Effector memory CD4-positive, alpha-beta T cell (primary cell): ENCODE measurements around the gene CEACAM6.
"Not testable (repeated sequence)": the region's sequence is repeated elsewhere in the genome, so short reads cannot be mapped to it uniquely, and the experiment has no call there.

Experiments used
- DNase-seq, 3 donors: peaks; one replicate each; pipeline ENCODE4 v3.0.0-alpha.2; 2020
- H3K27ac ChIP-seq: 2 replicates; pipeline ENCODE4 v1.7.0; 2013; ENCODE audit warnings: mild to moderate bottlenecking, low read length, moderate library complexity; ENCODE audit not compliant: insufficient read depth, poor library complexity, severe bottlenecking
- H3K27me3 ChIP-seq: replicated peaks from 2 replicates; pipeline ENCODE4 v1.7.0; 2013; ENCODE audit warnings: mild to moderate bottlenecking, low read length; ENCODE audit not compliant: insufficient read depth, control insufficient read depth, poor library complexity, severe bottlenecking
- H3K36me3 ChIP-seq: 2 replicates; pipeline ENCODE4 v1.7.0; 2013; ENCODE audit warnings: mild to moderate bottlenecking, low read length, moderate library complexity; ENCODE audit not compliant: control insufficient read depth, insufficient read depth
- H3K4me1 ChIP-seq: 2 replicates; pipeline ENCODE4 v1.7.0; 2013; ENCODE audit warnings: low read length, mild to moderate bottlenecking; ENCODE audit not compliant: control insufficient read depth, insufficient read depth, poor library complexity, severe bottlenecking
- H3K4me3 ChIP-seq: 2 replicates; pipeline ENCODE4 v1.7.0; 2013; ENCODE audit warnings: low read length, low read depth, mild to moderate bottlenecking; ENCODE audit not compliant: insufficient read depth, poor library complexity, severe bottlenecking
- H3K9me3 ChIP-seq: 2 replicates; pipeline ENCODE4 v1.7.0; 2013; ENCODE audit warnings: mild to moderate bottlenecking, low read length, moderate library complexity; ENCODE audit not compliant: control insufficient read depth

Gene CEACAM6

DNA sequence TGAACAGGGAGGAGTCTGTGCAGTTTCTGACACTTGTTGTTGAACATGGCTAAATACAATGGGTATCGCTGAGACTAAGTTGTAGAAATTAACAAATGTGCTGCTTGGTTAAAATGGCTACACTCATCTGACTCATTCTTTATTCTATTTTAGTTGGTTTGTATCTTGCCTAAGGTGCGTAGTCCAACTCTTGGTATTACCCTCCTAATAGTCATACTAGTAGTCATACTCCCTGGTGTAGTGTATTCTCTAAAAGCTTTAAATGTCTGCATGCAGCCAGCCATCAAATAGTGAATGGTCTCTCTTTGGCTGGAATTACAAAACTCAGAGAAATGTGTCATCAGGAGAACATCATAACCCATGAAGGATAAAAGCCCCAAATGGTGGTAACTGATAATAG lies 16.1 kb downstream of the CEACAM6 start:
- no peaks in the 10 kb centered on the region for H3K9me3 ChIP-seq
- DNase-seq: no peak
- peaks cover 23% of the 10 kb centered on the region for H3K4me1 ChIP-seq
- H3K27ac ChIP-seq: no peak overlapping the region
- H3K4me3 ChIP-seq: no peak overlapping the region
- no peaks in the 10 kb centered on the region for H3K36me3 ChIP-seq
- H3K27me3 ChIP-seq: peaks cover 2% of the 10 kb centered on the region

DNA sequence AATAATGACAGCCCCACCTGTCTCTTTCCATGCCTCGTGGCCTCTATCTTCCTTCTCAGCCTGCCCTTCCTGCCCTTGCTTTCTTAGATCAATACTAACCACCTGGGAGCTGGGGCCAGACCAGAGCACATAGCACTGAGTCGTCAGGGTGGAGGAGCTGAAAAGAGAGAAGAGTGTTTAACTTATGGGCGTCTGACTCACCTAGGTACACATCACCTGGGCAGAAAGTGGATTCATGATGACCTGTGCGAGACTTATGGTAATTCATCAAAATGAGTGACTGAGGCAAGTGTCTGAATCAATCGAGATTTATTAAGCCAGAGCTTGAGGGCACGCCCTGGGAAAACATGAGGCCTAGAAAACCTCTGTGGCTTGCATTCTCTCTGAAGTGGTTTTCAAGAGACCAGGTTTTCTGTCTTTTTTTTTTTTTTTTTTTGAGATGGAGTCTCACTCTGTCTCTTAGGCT lies 19.2 kb downstream of the CEACAM6 start:
- H3K27ac ChIP-seq: no peak overlapping the region
- H3K9me3 ChIP-seq: no peaks in the 10 kb centered on the region
- peak; percentile 29 to 40 (median 36) for DNase-seq
- H3K27me3 ChIP-seq: peaks cover 5% of the 10 kb centered on the region
- H3K36me3 ChIP-seq: no peaks in the 10 kb centered on the region
- H3K4me3 ChIP-seq: peak overlapping the region; percentile 23
- peaks cover 23% of the 10 kb centered on the region for H3K4me1 ChIP-seq

DNA sequence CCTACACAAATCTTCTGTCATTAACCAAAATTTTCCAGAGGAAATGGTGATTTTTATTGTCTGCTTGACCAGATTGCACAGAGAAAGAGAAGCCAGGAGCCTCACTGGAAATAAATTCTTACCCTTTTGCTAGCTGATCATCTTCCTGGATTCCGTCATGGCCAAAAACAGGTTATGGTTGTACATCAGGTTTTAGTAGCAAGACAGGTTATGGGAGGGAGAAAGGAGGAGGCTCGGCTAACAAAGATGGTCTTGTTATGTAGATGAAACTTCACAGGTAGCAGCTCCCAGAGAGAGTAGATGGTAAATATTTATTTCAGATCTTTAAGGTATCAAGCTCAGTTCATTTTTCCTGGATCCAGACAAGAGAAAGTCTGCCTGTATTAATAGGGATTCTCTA lies 21.4 kb downstream of the CEACAM6 start:
- peaks cover 23% of the 10 kb centered on the region for H3K4me1 ChIP-seq
- no peaks in the 10 kb centered on the region for H3K36me3 ChIP-seq
- H3K4me3 ChIP-seq: no peak overlapping the region
- peaks cover 5% of the 10 kb centered on the region for H3K27me3 ChIP-seq
- DNase-seq: no peak
- no peaks in the 10 kb centered on the region for H3K9me3 ChIP-seq
- H3K27ac ChIP-seq: no peak overlapping the region

DNA sequence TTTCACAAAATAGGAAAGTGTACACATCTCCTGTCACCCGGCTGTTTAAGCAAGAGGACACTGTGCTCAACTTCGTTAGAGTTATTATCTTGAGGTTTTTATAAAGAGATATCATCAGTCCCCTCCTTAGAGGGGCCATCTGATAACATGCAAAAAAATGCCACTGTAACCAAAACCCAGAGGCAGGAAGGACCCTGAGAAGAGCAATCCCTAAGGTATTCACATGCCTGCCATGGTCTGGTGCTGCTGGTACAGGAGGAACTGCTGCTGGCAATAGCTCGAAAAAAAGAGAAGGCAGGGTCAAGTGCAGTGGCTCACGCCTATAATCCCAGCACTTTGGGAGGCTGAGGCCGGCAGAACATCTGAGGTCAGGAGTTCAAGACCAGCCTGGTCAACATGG lies 28.3 kb downstream of the CEACAM6 start:
- Histone ChIP-seq H3K27ac (no peak overlapping the region), H3K9me3 (no peaks in the 10 kb centered on the region), H3K27me3 (peaks cover 10% of the 10 kb centered on the region), H3K36me3 (no peaks in the 10 kb centered on the region), H3K4me1 (no peaks in the 10 kb centered on the region), H3K4me3 (no peak overlapping the region)
- DNase-seq: no peak

DNA sequence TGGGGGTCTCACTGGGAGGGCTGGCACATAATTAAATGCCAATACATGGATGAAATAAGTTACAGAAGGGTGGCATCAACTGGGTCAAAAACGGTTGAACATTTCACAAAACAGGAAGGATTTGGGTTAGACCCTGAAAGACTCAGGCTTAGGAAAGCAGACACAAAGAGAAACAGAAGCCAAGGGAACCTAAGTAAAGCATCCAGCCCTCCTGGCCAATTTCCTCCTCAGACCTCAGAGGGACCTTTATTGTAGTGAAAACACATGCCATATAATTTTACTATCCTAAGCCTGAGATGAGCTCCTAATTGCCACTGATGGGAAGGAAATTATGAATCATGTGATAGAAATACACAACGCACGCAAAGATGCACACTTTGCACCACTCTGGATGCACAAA lies 29.0 kb downstream of the CEACAM6 start:
- no peaks in the 10 kb centered on the region for H3K4me1 ChIP-seq
- H3K4me3 ChIP-seq: no peak overlapping the region
- H3K27ac ChIP-seq: no peak overlapping the region
- no peak for DNase-seq
- H3K27me3 ChIP-seq: peaks cover 10% of the 10 kb centered on the region
- no peaks in the 10 kb centered on the region for H3K9me3 ChIP-seq
- H3K36me3 ChIP-seq: no peaks in the 10 kb centered on the region

DNA sequence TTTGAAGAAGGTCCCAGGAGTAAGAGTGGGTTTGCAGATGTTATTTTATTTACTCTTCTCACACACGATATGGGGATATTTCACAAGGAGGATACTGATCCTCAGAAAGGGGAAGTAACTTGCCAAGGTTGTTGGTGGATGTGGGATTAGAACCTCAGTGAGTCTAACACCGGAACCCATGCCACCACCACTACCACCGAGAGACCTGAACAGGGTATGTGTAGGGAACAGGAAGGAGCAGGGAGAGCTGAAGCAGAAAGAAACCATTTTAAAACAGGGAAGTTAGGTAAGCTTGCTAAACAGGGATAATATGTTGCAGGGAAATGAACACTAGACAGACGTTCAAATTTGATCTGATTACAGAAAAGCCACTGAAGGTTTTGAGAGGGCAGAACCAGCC lies 29.4 kb downstream of the CEACAM6 start:
- no peaks in the 10 kb centered on the region for H3K36me3 ChIP-seq
- H3K9me3 ChIP-seq: no peaks in the 10 kb centered on the region
- no peaks in the 10 kb centered on the region for H3K4me1 ChIP-seq
- H3K27me3 ChIP-seq: peaks cover 10% of the 10 kb centered on the region
- no peak overlapping the region for H3K27ac ChIP-seq
- no peak overlapping the region for H3K4me3 ChIP-seq
- no peak for DNase-seq

DNA sequence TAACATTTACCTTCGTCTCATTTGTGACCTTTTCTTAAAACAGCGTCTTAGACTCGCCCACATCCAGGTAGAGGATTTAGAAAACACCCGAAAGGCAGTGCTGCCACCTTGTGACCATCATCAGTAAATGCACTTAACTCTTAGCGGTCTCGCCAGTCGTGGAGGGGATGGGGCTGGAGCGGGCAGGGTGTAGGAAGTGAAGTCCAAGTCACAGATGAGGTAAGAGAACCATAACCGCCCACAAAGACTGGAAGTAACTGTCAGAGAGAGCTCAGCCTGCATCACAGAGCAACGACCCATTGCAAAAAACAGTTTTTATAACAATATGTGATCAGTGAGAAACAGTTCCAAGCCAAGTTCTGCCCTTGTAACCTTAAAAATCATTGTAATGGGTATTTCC lies 30.3 kb downstream of the CEACAM6 start:
- Histone ChIP-seq H3K4me3 (no peak overlapping the region), H3K27ac (no peak overlapping the region), H3K4me1 (no peaks in the 10 kb centered on the region), H3K36me3 (no peaks in the 10 kb centered on the region), H3K27me3 (peaks cover 10% of the 10 kb centered on the region), H3K9me3 (no peaks in the 10 kb centered on the region)
- peak; percentile 37 to 58 (median 48) for DNase-seq

DNA sequence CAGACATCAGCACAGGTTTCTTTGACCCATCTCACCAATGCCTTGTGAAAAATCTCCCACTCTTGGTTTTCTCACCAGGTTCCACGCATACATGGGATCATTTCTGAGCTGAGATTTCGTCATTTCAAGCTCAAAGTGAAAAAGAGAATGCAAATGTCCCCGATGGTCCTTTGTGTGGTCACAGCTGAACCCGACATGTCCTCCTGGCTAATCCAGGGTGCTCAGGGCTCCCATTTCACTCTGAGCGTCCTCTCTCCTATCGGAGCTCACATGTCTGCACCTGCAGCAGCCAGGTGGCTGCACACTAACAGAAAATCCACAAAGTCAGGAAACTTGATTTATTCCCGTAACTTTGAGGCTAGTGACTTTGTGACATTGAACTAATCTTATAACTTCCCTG lies 31.7 kb downstream of the CEACAM6 start:
- no peaks in the 10 kb centered on the region for H3K4me1 ChIP-seq
- H3K27ac ChIP-seq: no peak overlapping the region
- H3K36me3 ChIP-seq: no peaks in the 10 kb centered on the region
- peaks cover 10% of the 10 kb centered on the region for H3K27me3 ChIP-seq
- no peak for DNase-seq
- no peaks in the 10 kb centered on the region for H3K9me3 ChIP-seq
- H3K4me3 ChIP-seq: no peak overlapping the region

DNA sequence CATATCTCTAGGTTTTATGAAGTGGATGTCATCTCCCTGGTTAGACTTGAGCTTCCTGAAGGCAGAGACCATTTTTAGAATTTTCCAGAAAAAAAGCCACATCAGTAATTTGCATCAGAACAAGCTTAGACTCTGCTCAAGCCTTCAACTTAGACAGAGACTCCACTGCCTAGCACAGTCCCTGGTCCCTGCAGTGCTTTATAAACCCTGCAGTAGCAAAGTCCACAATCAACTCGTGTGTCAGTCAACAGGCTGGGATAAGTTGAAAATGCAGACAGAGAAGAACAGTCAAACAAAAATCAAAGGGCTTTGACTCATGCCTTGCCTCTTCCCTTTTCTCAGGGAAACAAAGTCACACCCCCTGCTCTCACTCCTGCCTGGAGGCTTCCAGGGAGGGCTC lies 33.2 kb downstream of the CEACAM6 start:
- DNase-seq, H3K27ac ChIP-seq, H3K4me1 ChIP-seq, H3K36me3 ChIP-seq, H3K9me3 ChIP-seq, H3K4me3 ChIP-seq: not testable (repeated sequence)
- peaks cover 10% of the 10 kb centered on the region for H3K27me3 ChIP-seq

DNA sequence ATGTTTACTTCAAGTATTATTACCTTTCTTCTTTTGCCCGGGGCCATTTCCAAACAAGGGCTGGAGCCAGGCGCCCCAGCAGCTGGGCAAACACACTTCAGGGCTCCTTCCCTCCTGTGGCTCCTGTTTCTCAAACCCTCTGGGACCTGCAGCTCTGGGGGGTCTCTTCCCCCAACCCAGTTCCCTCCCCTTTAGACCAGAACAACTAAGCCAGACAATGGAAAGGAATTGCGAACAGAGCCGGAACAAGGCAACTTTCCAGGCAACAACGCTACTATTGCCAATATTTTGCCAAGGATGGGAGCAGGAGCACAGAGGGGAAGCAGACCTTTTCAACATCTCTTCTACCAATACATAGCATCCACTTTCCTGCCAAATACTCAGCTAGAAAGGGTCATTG lies 33.7 kb downstream of the CEACAM6 start:
- H3K27me3 ChIP-seq: peaks cover 10% of the 10 kb centered on the region
- H3K4me1 ChIP-seq, DNase-seq, H3K4me3 ChIP-seq, H3K27ac ChIP-seq, H3K9me3 ChIP-seq, H3K36me3 ChIP-seq: not testable (repeated sequence)
